GM18526 (cell line): ENCODE data around the gene MON2.
A peak's percentile ranks its signal among the peaks of the same experiment; 100 is the strongest.

ENCODE experiments used
- POLR2A ChIP-seq: IDR thresholded peaks from 3 replicates; pipeline ENCODE4 v1.6.1; 2011; ENCODE audit not compliant: insufficient read length; ENCODE audit errors: extremely low read depth

The MON2 gene, protein sequence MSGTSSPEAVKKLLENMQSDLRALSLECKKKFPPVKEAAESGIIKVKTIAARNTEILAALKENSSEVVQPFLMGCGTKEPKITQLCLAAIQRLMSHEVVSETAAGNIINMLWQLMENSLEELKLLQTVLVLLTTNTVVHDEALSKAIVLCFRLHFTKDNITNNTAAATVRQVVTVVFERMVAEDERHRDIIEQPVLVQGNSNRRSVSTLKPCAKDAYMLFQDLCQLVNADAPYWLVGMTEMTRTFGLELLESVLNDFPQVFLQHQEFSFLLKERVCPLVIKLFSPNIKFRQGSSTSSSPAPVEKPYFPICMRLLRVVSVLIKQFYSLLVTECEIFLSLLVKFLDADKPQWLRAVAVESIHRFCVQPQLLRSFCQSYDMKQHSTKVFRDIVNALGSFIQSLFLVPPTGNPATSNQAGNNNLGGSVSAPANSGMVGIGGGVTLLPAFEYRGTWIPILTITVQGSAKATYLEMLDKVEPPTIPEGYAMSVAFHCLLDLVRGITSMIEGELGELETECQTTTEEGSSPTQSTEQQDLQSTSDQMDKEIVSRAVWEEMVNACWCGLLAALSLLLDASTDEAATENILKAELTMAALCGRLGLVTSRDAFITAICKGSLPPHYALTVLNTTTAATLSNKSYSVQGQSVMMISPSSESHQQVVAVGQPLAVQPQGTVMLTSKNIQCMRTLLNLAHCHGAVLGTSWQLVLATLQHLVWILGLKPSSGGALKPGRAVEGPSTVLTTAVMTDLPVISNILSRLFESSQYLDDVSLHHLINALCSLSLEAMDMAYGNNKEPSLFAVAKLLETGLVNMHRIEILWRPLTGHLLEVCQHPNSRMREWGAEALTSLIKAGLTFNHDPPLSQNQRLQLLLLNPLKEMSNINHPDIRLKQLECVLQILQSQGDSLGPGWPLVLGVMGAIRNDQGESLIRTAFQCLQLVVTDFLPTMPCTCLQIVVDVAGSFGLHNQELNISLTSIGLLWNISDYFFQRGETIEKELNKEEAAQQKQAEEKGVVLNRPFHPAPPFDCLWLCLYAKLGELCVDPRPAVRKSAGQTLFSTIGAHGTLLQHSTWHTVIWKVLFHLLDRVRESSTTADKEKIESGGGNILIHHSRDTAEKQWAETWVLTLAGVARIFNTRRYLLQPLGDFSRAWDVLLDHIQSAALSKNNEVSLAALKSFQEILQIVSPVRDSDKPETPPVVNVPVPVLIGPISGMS (N-terminal part only)

DNA sequence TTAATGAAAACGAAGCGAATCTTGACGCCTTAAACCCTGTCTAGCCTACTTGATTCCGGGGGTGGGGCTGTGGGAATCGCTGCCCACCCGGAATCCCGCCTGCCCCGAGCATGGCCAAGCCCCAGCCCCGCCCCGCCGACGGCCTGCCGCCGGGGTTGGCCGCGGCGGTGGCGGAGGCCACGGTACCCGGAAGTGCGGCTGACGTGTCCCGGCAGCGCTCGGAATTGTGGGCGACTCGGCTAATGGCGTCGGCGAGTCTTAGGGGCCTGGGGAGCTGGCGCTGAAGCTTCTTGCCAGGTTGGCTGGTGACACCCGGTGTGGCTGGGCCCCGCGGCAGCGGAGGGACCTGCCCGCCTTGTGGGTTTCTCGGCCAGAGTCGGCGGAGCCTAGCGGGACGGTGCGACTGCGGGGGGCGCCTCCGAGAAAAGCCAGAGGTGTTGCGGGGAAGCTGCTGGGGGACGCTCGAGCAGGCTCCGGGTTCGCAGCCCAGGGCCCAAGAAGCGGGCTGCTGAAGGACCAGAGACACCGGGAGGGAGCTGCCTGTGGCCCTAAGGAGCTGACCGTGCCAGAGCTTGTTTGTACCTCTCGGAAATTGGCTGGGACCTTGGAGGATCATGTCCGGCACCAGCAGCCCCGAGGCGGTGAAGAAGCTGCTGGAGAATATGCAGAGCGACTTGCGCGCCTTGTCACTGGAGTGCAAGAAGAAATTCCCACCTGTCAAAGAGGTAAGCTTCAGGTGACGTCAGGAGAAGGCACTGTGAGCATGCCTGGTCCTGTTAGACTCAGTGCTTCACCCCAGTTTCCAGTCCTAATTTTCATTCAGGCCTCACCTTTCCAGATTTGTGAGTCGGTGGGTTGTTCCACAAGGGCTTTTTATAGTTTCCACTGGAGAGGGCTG is at the start of gene MON2:
Gene MON2 (plus strand): TSS at position 233 of the 898 bp plus-strand sequence. CDS start 382 bp downstream, at position 615.
- TF ChIP-seq POLR2A = peak; percentile 92

DNA sequence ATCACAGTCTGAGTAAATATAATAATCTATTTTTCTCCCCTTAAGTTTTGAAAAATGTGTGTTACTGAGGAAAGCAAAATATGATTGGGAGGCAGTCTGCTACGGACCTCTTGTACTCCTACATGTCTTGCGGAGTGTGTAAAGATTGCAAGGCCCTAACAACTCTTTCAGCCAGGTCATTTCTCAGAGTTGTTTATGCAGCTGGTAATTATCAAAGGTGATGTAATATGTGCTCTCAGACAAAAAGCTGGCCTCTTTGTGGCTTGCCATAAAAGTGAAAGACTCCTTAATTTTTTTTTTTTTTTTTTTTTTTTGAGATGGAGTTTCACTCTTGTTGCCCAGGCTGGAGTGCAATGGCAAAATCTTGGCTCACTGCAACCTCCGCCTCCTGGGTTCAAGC is 40.5 kb upstream of the MON2 start:
- no peak for TF ChIP-seq POLR2A

DNA sequence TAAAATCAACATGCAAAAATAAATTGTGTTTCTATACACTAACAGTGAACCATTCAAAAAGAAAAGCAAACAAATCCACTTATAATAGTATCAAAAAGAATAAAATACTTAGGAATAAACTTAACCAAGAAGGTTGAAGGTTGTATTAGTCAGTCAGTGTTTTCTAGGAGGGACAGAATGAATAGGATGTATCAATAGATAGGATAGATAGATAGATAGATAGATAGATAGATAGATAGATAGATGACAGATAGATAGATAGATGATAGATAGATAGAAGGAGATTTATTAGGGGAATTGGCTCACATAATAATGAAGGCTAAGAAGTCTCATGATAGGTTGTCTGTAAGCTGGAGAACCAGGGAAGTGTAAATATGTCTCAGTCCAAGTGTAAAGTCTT is 37.2 kb upstream of the MON2 start:
- no peak for TF ChIP-seq POLR2A

DNA sequence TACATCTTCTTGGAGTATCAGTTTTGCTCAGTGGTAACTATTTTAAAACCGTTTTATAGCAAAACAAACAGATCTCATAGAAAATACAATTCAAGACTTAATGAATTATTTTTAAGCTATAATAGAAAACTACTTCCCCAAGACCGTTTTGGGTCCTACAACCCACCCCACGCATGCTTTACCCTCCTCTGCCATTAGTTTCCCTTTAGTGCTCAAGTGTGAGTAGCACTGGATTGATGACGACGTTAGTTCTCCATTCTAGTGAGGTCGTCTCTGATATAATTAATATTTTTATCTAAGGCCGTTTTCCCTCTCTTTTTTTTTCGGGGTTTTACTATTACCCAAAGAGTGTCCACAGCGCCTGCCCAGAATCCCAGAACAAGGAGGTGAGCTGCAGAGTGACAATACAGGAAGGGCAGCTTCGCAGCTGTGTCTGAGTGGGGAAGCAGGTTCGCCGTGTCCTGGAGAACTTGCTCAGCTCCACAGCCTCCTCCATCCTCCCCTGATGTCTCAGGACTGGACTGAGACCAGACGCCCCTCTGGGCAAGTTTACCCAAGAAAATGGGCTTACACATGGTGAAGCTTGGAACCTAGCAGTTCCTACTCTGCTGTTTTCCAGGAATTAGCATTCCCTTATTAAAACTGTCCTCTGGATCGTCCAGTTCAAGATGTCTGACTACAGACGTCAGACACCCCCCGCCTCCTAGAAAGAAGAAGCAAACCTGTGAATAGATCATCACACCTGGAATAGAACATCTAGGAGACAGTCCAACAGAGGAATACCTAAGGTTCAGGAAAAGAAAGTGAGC is 31.9 kb upstream of the MON2 start:
- no peak for TF ChIP-seq POLR2A

DNA sequence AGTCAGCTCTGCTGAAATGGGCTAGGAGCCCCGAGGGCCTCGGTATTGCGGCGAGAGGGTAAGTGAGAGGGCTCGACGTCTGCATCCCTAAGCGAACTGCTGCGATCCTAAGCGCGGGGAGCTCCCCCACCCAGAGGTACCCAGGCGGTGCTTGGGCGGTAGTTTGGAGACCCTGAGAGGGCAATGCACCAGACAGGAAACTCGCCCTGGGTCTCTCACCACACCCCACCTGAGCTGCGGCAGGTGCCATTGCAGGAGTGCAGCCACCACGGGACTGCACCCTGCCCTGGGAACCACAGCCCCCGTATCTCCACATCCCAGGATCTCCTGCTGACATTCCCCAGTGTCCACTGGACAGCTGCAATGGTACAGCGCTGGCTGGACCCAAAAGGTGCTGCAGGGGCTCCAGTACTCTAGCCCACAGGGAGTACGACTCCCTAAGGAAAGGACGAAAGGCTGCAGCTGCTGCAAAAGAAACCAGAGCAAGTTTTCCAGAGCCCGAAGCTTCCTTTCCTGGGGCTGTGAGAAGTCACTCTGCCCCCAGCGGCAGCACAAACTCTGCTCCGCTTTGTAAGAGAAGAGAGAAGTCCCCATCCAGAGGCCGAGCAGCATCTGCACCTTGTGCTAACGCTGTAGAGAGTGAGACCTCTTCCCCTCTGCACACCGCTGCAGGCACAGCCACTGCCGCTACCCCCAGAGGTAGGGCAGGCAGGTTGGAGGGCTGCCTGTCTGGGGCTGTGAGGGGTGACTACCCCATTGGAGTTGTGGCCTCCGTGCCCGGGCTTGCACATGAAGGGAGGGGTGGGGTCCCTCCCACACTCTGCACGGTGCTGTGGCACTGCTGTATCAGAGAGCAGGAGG is 31.1 kb upstream of the MON2 start:
- no peak for TF ChIP-seq POLR2A

DNA sequence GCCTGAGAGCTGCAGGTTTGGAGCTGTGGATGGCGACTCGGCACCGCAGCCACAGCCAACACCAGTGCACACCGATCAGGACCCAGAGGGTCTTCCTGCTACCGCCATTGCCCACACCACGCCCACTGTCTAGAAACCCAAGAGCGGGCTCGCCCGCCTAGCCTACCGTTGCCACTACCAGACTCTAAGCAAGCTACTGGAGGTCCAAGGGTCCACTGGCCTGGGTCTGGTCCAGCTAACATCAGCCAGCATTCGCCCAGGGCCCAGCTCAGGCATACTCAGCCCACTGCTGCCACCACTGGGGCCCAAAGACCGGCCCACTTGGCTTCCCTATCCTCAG is 30.5 kb upstream of the MON2 start:
- TF ChIP-seq POLR2A = no peak

DNA sequence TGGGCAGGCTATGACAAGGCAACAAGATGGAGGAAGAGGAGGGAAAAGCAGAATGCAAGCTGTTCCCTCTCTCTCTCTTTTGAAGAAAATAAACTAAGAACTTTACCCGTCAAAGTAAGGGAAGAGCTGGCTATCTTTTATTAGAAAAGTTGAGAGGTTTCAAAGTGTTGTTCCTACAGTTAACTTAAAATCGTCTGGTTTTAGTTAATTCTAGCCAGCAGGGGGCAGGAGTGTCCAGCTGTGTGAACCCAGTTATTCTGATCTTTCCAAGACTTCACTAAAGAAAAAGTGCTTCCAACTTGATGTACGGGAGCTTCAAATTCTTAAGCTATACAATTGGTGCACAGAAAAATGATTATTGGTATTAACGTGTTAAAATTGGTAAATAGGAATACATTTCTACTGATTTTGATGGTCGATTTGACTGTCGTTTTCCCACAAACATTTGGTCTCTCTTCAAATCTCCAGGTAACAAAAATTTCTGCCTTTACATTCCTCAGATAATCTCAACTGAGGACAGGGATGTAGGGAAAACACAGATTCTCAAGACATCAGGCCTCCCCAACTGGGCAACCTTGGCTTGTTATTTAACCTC is 28.4 kb upstream of the MON2 start:
- no peak for TF ChIP-seq POLR2A

DNA sequence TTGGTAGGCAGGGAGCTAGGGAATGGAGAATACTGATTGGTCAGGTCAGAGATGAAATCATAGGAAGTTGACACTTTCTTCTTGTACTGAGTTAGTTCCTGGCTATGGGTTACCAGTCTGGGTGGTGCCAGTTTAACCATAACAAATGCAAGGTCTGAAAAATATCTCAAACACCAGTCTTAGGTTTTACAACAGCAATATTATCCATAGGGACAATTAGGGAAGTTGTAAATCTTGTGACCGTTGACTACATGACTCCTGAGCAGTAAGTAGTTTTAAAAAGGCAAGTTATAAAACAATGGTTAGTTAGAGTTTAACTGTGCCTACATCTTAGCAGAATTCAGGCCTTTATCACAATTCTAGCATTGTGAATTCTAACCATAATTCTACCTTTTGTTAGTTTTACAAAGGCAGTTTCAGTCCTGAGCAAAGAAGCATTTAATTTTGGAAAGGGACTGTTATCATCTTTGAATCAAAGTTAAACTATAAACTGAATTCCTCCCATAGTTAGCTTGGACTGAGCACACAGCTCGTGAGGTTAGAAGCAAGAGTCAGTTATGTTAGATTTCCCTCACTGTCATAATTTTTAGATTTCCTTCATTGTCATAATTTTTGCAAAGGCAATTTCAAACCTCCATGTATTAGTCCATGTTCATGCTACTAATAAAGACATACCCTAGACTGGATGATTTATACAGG is 19.7 kb upstream of the MON2 start:
- no peak for TF ChIP-seq POLR2A

DNA sequence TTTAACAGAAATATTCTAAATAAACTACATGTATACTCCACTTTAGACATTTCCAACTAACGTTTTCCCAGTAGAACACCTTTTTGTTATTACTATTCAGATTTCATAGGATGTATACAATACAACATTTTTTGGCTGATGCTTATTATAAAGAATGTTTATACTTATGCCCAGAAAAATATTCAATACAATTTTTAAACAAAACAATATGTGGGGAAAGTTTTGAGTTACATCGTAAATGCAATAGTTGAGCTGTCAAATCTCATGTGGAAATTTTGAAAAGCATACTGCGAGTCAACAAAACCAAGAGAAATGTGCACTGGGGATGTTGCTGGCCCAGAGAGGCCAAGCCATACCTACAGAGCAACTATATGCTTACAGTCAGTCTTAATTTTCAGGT is 18.2 kb upstream of the MON2 start:
- TF ChIP-seq POLR2A = no peak

DNA sequence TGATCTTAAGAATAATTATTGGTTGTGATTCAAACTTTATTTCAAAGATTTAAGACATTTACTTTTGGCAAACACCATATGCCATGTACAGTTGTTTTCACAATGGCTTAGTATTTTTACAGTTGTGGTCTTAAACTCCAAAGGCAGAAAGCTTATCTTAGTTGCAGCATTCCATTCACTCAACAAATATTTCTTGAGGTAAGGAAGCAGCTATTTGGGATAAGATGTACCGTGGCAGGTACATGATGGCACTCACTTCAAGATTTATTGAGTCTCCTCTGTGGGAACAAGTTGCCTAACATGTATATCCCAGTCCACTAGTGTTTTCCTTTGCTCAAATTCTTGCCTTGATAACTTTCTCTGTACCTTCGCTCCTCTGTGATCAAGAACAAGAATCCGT is 8.0 kb upstream of the MON2 start:
- TF ChIP-seq POLR2A = no peak

DNA sequence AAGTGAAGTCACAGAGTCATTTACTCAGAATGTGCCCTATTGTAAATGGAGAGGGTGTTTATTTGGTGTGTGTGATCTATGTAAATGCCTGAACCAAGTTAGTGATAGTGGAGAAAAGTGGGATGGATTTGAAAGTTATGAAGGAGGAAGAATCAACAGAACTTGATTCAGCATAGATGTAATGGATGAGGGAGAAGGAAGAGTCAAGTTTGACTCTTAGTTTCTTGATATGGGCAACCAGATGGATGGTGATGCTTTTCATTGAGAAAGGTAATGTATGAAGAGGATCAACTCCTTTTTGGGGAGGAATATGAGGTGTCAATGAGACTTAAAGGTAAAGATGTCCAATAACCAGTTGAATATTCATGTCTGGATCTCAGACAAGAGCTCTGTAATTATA is 6.7 kb upstream of the MON2 start:
- TF ChIP-seq POLR2A = no peak

DNA sequence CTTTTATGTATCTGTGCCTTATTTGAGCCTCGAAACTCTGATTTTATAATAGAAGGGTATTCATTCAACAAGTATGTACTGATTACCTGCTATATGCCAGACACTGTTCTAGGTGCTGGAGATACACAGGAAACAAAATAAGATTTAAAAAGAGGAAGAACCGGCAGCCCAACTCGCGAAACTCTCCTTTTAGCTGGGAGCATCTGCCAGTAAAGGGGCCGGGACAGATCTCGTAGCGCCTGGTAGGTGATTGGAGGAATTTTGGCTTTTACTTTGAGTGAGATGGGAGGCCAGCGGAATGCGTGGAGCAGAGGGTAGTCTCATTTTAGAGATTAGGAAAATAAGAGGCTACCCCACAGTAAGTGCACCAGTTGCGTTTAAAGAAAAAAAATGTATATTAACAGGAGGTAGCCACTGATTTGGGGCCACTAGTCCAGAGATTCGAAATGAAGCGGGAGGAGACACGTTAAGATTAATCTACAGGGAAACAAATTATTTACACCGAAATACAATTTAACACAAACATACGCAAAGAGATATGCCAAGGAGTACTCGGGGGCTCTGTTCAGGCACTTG is 520 bp upstream of the MON2 start:
- TF ChIP-seq POLR2A = no peak

DNA sequence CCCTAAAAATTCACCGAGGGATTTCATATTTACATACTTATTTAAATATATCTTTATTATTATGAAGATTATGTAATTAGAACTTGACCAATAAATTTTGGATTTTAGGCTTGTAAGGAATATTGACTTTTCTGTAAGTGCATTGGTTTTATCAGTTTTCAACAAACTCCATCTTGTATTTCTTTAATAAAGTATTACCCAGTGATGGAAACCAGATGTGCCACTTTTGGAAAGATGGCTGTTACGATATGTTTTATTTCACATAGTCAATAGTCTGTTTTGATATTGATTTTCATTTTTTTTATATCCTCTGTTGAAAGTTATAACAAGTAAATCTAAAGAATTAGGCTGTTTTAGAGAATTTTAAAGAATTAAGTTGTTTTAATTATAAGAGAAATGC is 1.8 kb downstream of the MON2 start:
- TF ChIP-seq POLR2A = no peak
